Endothelial cell (in vitro differentiated cells): ENCODE results near the gene DOK5. TPM values are rescaled to one million over a fixed set of nuclear protein-coding genes. Genes with fewer than 3 reads are reported as not detected.

Source experiments
- DNase-seq: peaks from one replicate; pipeline ENCODE4 v3.0.0; 2021; ENCODE audit warnings: low spot score
- H3K27ac Mint-ChIP-seq: one replicate; pipeline ENCODE4 v1.8.0; 2021; ENCODE audit warnings: mixed read lengths, inconsistent platforms; ENCODE audit not compliant: unreplicated experiment
- H3K27me3 Mint-ChIP-seq: one replicate; pipeline ENCODE4 v1.8.0; 2021; ENCODE audit warnings: mild to moderate bottlenecking, moderate library complexity, mixed read lengths, inconsistent platforms; ENCODE audit not compliant: unreplicated experiment
- H3K36me3 Mint-ChIP-seq: one replicate; pipeline ENCODE4 v1.8.0; 2021; ENCODE audit warnings: mild to moderate bottlenecking, low read depth, mixed read lengths, inconsistent platforms; ENCODE audit not compliant: unreplicated experiment
- H3K4me1 Mint-ChIP-seq: one replicate; pipeline ENCODE4 v1.8.0; 2021; ENCODE audit warnings: mild to moderate bottlenecking, mixed read lengths, inconsistent platforms; ENCODE audit not compliant: unreplicated experiment
- H3K4me3 Mint-ChIP-seq: one replicate; pipeline ENCODE4 v1.8.0; 2021; ENCODE audit warnings: mild to moderate bottlenecking, mixed read lengths, inconsistent platforms; ENCODE audit not compliant: unreplicated experiment
- H3K9me3 Mint-ChIP-seq: one replicate; pipeline ENCODE4 v1.8.0; 2021; ENCODE audit warnings: mixed read lengths, inconsistent platforms; ENCODE audit not compliant: unreplicated experiment
- total RNA-seq: library from RNA; stranded (reverse); fragmentation: NEBNext Ultra II Directional; extraction: Animal tissue kit (Norgen Biotek cat#: 25700); gene quantifications from one replicate; pipeline ENCODE4 v1.2.1, GENCODE V29; 2021; ENCODE audit not compliant: unreplicated experiment
- TF ChIP-seq, protein P1 (sequence below): fragments of 200-600 bp; sonication (generic); IDR thresholded peaks from one replicate; pipeline ENCODE4 v1.5.0; 2021; ENCODE audit warnings: antibody characterized with exemption; ENCODE audit not compliant: unreplicated experiment

DOK5 gene
- total RNA-seq, 1 donor from 2014 or later: 0.26 TPM

DNA sequence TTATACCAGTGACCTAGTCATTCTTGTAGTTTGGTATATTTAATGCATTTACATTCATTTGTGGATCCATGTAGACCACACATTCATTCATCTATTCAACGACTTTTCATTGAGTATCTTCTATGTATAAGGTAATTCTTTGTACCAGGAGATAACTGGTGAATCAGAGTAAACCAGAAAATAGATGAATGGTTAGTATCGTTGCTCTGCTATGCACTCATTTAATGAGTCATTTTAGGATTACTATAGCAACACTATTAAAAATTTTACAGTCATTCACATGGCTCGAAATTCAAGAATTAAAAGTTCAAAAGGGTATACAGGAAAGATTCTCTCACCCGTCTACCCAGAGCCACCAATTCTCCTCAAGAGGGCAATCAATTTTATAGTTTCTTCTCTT, 26.8 kb downstream of the DOK5 start:
- TF ChIP-seq, protein P1, sequence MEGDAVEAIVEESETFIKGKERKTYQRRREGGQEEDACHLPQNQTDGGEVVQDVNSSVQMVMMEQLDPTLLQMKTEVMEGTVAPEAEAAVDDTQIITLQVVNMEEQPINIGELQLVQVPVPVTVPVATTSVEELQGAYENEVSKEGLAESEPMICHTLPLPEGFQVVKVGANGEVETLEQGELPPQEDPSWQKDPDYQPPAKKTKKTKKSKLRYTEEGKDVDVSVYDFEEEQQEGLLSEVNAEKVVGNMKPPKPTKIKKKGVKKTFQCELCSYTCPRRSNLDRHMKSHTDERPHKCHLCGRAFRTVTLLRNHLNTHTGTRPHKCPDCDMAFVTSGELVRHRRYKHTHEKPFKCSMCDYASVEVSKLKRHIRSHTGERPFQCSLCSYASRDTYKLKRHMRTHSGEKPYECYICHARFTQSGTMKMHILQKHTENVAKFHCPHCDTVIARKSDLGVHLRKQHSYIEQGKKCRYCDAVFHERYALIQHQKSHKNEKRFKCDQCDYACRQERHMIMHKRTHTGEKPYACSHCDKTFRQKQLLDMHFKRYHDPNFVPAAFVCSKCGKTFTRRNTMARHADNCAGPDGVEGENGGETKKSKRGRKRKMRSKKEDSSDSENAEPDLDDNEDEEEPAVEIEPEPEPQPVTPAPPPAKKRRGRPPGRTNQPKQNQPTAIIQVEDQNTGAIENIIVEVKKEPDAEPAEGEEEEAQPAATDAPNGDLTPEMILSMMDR: no peak
- no peaks in the 10 kb centered on the region for H3K4me1 Mint-ChIP-seq
- peaks cover 2% of the 10 kb centered on the region for H3K27me3 Mint-ChIP-seq
- H3K36me3 Mint-ChIP-seq: no peaks in the 10 kb centered on the region
- H3K27ac Mint-ChIP-seq: no peak overlapping the region
- no peaks in the 10 kb centered on the region for H3K9me3 Mint-ChIP-seq
- H3K4me3 Mint-ChIP-seq: no peak overlapping the region
- DNase-seq: no peak

DNA sequence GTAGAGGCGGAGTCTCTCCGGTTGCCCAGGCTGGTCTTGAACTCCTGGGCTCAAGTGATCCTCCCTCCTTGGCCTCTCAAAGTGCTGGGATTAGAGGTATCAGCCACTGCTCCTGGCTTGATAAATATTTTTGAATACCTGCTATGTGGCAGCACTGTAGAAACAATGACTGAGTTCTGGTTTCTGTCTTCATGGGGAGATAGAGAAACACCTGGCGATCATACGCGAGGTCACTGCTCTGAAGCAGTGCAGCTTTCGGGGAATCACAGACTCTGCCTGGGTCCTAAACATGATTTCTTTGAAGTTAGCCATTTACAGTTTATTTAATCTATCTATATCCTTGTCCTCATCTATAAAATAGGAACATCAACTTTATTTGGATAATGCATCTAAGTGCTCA, 31.2 kb downstream of the DOK5 start:
- H3K4me3 Mint-ChIP-seq: no peak overlapping the region
- no peak for DNase-seq
- TF ChIP-seq, protein P1: no peak
- H3K9me3 Mint-ChIP-seq: no peaks in the 10 kb centered on the region
- no peaks in the 10 kb centered on the region for H3K36me3 Mint-ChIP-seq
- no peak overlapping the region for H3K27ac Mint-ChIP-seq
- peaks cover 2% of the 10 kb centered on the region for H3K27me3 Mint-ChIP-seq
- H3K4me1 Mint-ChIP-seq: no peaks in the 10 kb centered on the region

DNA sequence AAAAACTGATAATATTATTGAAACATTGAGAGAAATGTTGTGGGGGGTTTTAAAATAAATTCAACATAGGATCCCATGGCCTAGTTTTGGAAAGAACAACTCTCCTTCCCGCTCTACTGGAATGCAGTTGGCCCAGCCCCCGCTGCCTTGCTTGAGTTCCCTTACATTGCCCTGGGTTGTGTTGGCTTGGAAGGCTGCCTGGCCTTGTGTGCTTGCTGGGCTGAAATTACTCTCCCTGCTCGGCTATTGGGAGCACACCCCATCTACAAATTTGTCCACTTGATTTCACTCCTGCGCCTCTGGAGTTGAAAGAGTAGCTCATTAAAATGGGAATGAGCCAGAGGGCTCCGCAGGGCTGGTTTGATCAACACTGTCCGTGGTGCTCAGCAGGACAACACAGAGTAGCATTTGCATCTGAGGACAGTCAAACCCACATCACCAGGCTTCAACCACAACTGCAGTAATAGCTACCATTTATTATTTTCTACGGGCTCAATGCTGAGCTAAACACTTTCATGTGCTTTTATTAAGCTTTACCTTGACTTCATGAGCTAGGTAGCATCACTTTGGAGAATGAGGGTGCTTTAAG, 35.2 kb downstream of the DOK5 start:
- Mint-ChIP-seq H3K4me1 (no peaks in the 10 kb centered on the region), H3K27ac (no peak overlapping the region), H3K4me3 (no peak overlapping the region), H3K9me3 (no peaks in the 10 kb centered on the region), H3K36me3 (no peaks in the 10 kb centered on the region), H3K27me3 (no peaks in the 10 kb centered on the region)
- TF ChIP-seq, protein P1: no peak
- DNase-seq: no peak

DNA sequence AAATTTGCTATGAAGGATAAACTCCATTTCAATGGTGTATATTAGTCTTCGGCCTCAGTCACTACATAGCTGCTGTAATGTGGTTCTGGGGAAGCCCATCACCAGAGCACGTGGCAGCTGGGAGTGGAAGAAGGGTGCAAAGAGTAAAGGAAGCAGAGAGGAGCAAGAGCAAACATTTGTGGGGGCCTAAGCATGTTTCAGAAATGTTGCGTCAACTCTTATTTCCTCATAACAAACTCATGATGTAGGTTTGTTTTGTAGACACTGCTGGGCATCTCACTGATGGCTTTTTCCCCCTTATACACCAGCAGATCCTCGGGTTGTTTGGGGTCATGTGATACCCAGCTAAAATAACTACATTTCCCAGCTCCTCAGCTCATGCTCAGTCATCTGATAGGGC, 37.3 kb downstream of the DOK5 start:
- Mint-ChIP-seq H3K4me1 (no peaks in the 10 kb centered on the region), H3K36me3 (no peaks in the 10 kb centered on the region), H3K27me3 (no peaks in the 10 kb centered on the region), H3K9me3 (no peaks in the 10 kb centered on the region), H3K4me3 (no peak overlapping the region), H3K27ac (no peak overlapping the region)
- no peak for DNase-seq
- TF ChIP-seq, protein P1: no peak

DNA sequence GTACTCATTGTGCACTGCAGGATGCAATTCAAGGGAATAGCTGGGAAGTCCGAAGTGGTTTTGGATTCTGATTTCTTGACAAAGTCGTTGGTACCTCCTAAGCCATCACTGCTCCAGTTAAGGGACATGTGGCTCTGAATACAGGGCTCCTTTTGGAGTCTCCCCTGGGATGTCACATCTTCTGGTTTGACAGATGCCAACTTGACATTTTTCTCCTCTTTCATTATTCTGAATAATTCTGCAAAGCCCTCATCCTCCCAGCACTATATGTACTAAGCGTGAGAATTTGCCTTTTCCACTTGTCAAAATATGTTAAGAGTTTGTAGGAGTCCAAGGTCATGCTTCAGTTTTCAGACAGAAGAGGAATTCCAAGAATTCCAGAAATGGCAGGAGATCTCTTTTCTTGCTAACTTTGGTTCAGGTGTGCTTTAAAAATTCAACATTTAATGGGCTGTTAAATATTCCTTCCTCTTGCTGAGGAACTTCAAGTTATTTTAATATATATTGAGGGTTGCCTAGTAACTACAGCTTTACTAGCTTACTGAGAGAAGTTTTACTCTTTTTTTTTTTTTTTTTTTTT, 38.7 kb downstream of the DOK5 start:
- Mint-ChIP-seq H3K4me1 (no peaks in the 10 kb centered on the region), H3K4me3 (no peak overlapping the region), H3K27me3 (no peaks in the 10 kb centered on the region), H3K27ac (no peak overlapping the region), H3K36me3 (no peaks in the 10 kb centered on the region), H3K9me3 (no peaks in the 10 kb centered on the region)
- DNase-seq: no peak
- TF ChIP-seq, protein P1: no peak
